ENCODE measurements around the gene KNG1. TPM values are rescaled to one million over a fixed set of nuclear protein-coding genes. Genes with fewer than 3 reads are reported as not detected.
"Not testable (repeated sequence)": the region's sequence is repeated elsewhere in the genome, so short reads cannot be mapped to it uniquely, and the experiment has no call there.

KNG1 gene
- total and polyA plus RNA-seq, 8 donors, result 0.26 to 1.2 (median 0.49) TPM; not detected in 2

DNA sequence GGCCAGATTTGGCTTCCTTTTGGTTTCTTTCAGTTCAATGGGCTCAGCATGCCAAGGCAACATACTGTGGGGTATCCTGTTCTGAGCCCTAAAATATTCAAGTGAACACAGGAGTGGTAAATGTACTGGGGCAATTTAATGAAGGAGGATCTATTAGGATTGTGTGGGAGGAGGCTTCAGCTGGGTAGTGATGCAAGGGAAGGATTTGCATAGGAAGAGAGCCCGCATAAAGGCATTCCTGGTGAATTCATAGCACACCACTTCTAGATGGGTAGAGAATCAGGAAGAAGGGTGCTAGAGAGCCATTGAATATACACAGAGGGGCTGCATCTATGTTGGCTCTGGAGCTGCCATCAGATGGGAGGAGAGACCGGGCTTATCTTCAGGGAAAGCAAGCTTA is 20.6 kb upstream of the KNG1 start:
- ATAC-seq, result no peak
- TF ChIP-seq, protein P1, sequence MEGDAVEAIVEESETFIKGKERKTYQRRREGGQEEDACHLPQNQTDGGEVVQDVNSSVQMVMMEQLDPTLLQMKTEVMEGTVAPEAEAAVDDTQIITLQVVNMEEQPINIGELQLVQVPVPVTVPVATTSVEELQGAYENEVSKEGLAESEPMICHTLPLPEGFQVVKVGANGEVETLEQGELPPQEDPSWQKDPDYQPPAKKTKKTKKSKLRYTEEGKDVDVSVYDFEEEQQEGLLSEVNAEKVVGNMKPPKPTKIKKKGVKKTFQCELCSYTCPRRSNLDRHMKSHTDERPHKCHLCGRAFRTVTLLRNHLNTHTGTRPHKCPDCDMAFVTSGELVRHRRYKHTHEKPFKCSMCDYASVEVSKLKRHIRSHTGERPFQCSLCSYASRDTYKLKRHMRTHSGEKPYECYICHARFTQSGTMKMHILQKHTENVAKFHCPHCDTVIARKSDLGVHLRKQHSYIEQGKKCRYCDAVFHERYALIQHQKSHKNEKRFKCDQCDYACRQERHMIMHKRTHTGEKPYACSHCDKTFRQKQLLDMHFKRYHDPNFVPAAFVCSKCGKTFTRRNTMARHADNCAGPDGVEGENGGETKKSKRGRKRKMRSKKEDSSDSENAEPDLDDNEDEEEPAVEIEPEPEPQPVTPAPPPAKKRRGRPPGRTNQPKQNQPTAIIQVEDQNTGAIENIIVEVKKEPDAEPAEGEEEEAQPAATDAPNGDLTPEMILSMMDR (IDR thresholded peaks at IDR 0.05), result no peak
- H3K36me3 ChIP-seq, result no peaks in the 10 kb centered on the region
- H3K27ac ChIP-seq, result no peak overlapping the region
- H3K9me3 ChIP-seq, result no peaks in the 10 kb centered on the region
- intact Hi-C loops (cut with DNase I), result no loop called here
- DNase-seq, result no peak
- H3K4me1 ChIP-seq, result no peaks in the 10 kb centered on the region
- no peaks in the 10 kb centered on the region for H3K27me3 ChIP-seq
- no peak overlapping the region for H3K4me3 ChIP-seq

DNA sequence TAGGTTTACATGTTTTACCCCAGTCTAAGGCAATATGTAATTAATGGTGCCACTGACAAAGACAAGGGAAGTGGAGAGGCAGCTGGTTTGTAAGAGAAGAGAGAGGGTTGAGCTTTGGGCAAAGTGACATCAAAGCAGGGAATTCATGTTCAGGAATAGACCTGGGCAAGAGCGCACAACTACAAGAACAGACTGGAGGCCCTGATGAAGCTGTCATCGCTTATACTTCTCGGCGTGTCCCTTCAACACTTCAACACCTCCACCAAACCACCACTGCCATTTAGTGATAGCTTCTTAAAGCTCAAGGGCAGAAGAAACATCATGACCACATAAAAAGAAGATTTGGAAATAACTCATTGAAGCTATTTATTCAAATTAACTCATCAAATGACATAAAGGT is 19.6 kb upstream of the KNG1 start:
- intact Hi-C loops (cut with DNase I), result no loop called here
- Histone ChIP-seq H3K4me3 (no peak overlapping the region), H3K36me3 (no peaks in the 10 kb centered on the region), H3K9me3 (no peaks in the 10 kb centered on the region), H3K27me3 (no peaks in the 10 kb centered on the region), H3K27ac (no peak overlapping the region), H3K4me1 (no peaks in the 10 kb centered on the region)
- TF ChIP-seq, protein P1 (IDR thresholded peaks at IDR 0.05), result no peak
- ATAC-seq (no peak), DNase-seq (no peak)

DNA sequence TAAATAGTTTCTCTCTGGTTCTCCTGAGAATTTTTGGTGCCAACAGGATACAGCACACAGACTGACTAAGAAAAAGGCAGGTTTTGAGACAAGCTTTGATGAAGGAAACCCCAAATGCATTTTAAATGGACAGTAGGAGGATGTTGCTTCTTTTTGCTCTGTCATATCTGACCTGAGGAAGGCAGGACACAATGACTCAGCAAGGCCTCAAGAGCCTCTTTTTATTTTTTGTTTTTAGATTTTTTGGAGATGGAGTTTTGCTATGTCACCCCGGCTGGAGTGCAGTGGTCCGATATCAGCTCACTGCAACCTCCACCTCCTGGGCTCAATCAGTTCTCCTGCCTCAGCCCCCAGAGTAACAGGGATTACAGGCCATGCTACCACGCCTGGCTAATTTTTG is 16.9 kb upstream of the KNG1 start:
- Histone ChIP-seq H3K9me3 (no peaks in the 10 kb centered on the region), H3K4me1 (no peaks in the 10 kb centered on the region), H3K27ac (no peak overlapping the region), H3K36me3 (no peaks in the 10 kb centered on the region), H3K4me3 (no peak overlapping the region), H3K27me3 (no peaks in the 10 kb centered on the region)
- DNase-seq (no peak), ATAC-seq (no peak)
- TF ChIP-seq, protein P1 (IDR thresholded peaks at IDR 0.05), result no peak
- intact Hi-C loops (cut with DNase I), result no loop called here

DNA sequence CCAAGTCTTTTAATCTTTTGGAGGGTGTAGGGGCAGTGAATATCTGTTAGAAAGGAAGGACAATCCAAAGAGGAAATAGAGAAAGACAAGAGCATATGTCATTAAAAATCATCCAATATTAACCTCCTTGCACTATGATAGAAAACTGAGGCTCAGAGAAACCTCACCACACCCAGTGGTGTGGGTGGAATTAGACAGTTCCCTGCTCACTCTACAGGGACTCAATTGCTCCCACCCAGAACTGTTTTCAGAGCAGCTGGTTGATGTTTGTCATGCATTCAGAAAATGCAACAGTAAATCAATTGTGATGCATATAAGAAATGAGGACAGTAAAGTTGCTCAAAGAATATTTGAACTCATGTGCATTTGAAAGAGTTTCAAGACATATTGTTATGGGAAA is 14.7 kb upstream of the KNG1 start:
- H3K36me3 ChIP-seq; H3K4me1 ChIP-seq; H3K27ac ChIP-seq; ATAC-seq; H3K27me3 ChIP-seq; intact Hi-C loops (cut with DNase I); H3K9me3 ChIP-seq; H3K4me3 ChIP-seq; DNase-seq: not testable (repeated sequence)

DNA sequence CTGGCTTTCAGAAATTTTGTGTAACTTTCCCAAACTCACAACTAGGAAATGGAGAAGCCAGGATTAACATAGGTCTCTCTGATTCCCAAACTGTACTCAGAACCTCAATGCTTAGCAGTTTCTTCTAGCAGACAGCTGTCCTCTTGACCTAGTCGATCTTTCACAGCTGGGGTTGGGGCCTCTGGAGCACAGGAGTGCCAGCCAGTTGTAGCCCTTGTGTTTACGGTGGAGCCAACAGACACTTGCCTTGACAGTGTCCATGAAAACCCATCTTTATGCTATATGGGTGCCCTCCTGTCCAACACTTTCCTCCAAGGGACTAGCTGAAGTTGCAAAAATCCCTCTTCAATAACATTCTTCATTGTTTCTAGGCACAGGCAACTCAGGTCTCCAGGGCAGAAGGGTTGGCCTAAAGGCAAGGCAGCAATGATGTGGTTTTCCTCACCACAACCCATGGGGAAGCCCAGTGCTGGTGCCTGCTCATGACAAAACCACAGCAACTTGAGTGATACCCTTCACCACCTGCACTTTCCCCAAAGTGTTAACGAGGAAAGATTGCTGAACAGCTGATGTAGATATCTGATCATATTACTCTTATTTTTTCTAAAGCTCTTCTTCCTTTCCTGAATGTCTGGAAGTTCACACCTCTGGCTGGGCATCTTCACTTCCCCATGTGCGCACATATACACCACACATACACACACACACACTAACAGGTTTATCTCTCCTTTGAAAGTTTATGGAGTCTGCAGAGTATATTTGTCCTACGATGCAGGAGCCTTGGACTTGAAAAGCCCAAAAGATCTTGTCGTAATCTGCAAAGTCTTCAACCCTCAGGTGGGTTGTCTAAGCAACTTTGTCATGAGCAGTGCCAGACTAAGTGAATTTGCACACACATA is 11.0 kb upstream of the KNG1 start:
- no peaks in the 10 kb centered on the region for H3K27me3 ChIP-seq
- H3K9me3 ChIP-seq, result no peaks in the 10 kb centered on the region
- intact Hi-C loops (cut with DNase I), result no loop called here
- H3K36me3 ChIP-seq, result no peaks in the 10 kb centered on the region
- H3K4me3 ChIP-seq, result no peak overlapping the region
- no peaks in the 10 kb centered on the region for H3K4me1 ChIP-seq
- no peak overlapping the region for H3K27ac ChIP-seq
- no peak for ATAC-seq
- TF ChIP-seq, protein P1 (IDR thresholded peaks at IDR 0.05), result no peak
- DNase-seq, result no peak
